NB4 (cell line): Measurements from ENCODE around the gene CSTF3.

Experiments
- MAX ChIP-seq: IDR thresholded peaks from 2 replicates; pipeline ENCODE4 v1.6.1; 2011; ENCODE audit warnings: low read depth, low read length
- TF ChIP-seq, protein P1 (sequence below): IDR thresholded peaks from one replicate; pipeline ENCODE4 v1.5.1; 2012; ENCODE audit warnings: low read depth, low read length

DNA sequence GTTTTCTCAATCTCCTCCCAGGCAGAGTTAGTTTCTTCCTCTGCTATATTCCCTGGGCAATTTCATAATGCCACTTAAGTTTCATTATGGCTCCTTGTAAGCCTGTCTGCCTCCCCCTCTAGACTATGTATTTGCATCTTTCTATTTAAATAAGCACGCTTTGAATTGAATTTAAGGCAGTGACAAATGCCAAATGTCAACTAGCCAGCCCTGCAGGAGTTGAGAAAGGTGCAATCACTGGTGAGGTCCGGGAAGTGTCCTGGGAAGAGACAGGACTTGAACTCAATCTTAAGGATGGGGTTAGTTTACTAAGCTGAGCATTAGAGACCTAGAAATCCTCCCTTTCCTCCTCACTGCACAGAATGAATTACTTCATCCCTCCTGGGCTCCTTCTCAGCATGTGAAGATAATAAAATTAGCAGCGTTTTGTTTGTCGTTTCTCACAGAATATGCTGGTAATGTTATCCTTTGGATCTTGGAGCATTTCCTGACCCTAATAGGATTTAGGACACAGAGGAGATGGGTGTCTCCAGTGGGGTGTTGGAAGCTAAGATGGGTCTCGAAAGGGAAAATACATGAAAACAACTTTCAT, 120.3 kb downstream of the CSTF3 start:
- TF ChIP-seq, protein P1, sequence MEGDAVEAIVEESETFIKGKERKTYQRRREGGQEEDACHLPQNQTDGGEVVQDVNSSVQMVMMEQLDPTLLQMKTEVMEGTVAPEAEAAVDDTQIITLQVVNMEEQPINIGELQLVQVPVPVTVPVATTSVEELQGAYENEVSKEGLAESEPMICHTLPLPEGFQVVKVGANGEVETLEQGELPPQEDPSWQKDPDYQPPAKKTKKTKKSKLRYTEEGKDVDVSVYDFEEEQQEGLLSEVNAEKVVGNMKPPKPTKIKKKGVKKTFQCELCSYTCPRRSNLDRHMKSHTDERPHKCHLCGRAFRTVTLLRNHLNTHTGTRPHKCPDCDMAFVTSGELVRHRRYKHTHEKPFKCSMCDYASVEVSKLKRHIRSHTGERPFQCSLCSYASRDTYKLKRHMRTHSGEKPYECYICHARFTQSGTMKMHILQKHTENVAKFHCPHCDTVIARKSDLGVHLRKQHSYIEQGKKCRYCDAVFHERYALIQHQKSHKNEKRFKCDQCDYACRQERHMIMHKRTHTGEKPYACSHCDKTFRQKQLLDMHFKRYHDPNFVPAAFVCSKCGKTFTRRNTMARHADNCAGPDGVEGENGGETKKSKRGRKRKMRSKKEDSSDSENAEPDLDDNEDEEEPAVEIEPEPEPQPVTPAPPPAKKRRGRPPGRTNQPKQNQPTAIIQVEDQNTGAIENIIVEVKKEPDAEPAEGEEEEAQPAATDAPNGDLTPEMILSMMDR: no peak
- TF ChIP-seq MAX: no peak
